ENCODE data around the gene MDFIC2.

GRCh38 chr3:70261283-70261682 is 51.2 kb downstream of the MDFIC2 start:
- no peak for TF ChIP-seq CTCF (IDR thresholded peaks at IDR 0.05; ENCODE audit: insufficient read depth, low read length, poor library complexity, severe bottlenecking)
- no peak for TF ChIP-seq EZH2phosphoT487 (conservative IDR thresholded peaks at IDR 0.05; ENCODE audit: low read length)

Measured in SU-DHL-6 (cell line).